ENCODE measurements around the gene ZBTB42.

DNA sequence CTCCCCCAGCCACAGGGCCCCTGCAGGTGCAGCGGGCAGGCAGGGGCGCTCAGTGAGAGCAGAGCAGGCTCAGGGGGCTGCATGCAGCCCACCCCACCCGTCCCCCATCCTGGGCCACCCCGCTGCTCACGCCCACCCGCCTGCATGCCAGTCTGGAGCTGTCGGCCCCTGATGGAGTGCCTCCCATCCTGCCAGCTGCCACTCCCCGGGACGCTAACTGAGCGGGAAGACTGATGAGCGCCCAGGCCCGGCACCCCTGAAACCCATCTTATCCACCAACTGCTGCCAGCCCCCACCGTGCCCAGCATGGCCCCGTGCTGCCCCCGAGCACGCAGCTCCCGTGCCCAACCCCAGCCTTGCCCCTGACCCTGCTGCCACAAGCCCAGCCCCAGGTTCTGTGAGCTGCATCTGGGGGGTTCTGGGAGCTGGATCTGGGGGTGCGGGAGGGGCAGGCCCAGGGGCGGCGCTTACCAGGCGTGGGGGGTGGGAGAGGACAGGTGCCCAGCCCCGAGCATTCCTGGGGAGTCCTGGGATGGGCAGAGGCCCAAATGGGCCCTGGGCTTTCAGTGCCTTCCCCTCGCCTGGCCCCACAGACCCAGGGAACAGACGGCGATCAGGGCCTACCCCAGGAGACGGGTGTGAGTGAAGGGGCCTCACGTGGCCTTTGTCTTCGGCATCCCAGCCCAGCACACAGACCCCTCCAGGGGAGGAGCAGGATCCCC lies 18.7 kb upstream of the ZBTB42 start:
- TF ChIP-seq TAF1 (IDR thresholded peaks at IDR 0.05; ENCODE audit: borderline replicate concordance, insufficient read depth, low read length) (no peak), POLR2AphosphoS5 (IDR thresholded peaks at IDR 0.05; ENCODE audit: low read depth, low read length) (no peak)
